CD4-positive, alpha-beta memory T cell (primary cell): ENCODE measurements around the gene STAP1. TPM values are rescaled to one million over a fixed set of nuclear protein-coding genes. Genes with fewer than 3 reads are reported as not detected.

Experiments used
- CTCF ChIA-PET: fragments of 350-600 bp; sonication (Branson Sonifier 250); formaldehyde crosslinking; loops from one replicate; lab custom pipeline; 2021; ENCODE audit warnings: inconsistent platforms; ENCODE audit not compliant: partially characterized antibody; lab: Charles Lee
- POLR2A ChIA-PET: fragments of 350-600 bp; sonication (Branson Sonifier 250); formaldehyde crosslinking; loops from one replicate; lab custom pipeline; 2021; ENCODE audit not compliant: partially characterized antibody; lab: Charles Lee
- DNase-seq, 5 donors: peaks; one replicate each; pipeline versions ENCODE4 v3.0.0 to v3.0.0-alpha.2; 2020 to 2022; ENCODE audit warnings: mixed read lengths in 1 of 5
- H3K27ac ChIP-seq: one replicate; pipeline ENCODE4 v1.7.0; 2013; ENCODE audit warnings: low read depth, low read length
- H3K27me3 ChIP-seq: 2 replicates; pipeline ENCODE4 v1.7.0; 2013; ENCODE audit warnings: mild to moderate bottlenecking, low read length, moderate library complexity; ENCODE audit not compliant: insufficient read depth
- H3K36me3 ChIP-seq: 2 replicates; pipeline ENCODE4 v1.7.0; 2013; ENCODE audit warnings: mild to moderate bottlenecking, low read length, moderate library complexity; ENCODE audit not compliant: insufficient read depth
- H3K4me1 ChIP-seq: 2 replicates; pipeline ENCODE4 v1.7.0; 2013; ENCODE audit warnings: mild to moderate bottlenecking, low read length, moderate library complexity; ENCODE audit not compliant: insufficient read depth
- H3K4me3 ChIP-seq, 2 donors: one replicate each; pipeline ENCODE4 v1.7.0; 2013; ENCODE audit warnings: low read length in 2 of 2, mild to moderate bottlenecking in 1 of 2
- H3K9me3 ChIP-seq, 2 donors: one replicate each; pipeline ENCODE4 v1.7.0; 2013; ENCODE audit warnings: low read length in 2 of 2, control low read depth in 1 of 2; ENCODE audit not compliant: control insufficient read depth in 1 of 2
- H3K27ac Mint-ChIP-seq, 7 donors: one replicate each; pipeline ENCODE4 v1.8.0; 2020 to 2021; ENCODE audit warnings: mixed read lengths in 7 of 7, mild to moderate bottlenecking in 6 of 7, inconsistent platforms in 3 of 7, moderate library complexity in 3 of 7
- H3K27me3 Mint-ChIP-seq, 2 donors: one replicate each; pipeline ENCODE4 v1.8.0; 2020 to 2021; ENCODE audit warnings: mixed read lengths in 2 of 2
- H3K36me3 Mint-ChIP-seq, 2 donors: one replicate each; pipeline ENCODE4 v1.8.0; 2020 to 2021; ENCODE audit warnings: mixed read lengths in 2 of 2, inconsistent platforms in 1 of 2, mild to moderate bottlenecking in 1 of 2
- H3K4me1 Mint-ChIP-seq, 4 donors: one replicate each; pipeline ENCODE4 v1.8.0; 2020 to 2021; ENCODE audit warnings: mixed read lengths in 4 of 4, mild to moderate bottlenecking in 1 of 4
- H3K4me3 Mint-ChIP-seq, 8 donors: one replicate each; pipeline ENCODE4 v1.8.0; 2020 to 2021; ENCODE audit warnings: mixed read lengths in 8 of 8, mild to moderate bottlenecking in 7 of 8, moderate library complexity in 6 of 8, inconsistent platforms in 3 of 8
- H3K9me3 Mint-ChIP-seq, 8 donors: one replicate each; pipeline ENCODE4 v1.8.0; 2020 to 2021; ENCODE audit warnings: mixed read lengths in 8 of 8, mild to moderate bottlenecking in 5 of 8, inconsistent platforms in 3 of 8, moderate library complexity in 1 of 8
- intact Hi-C: fragments of 100-400 bp; cut with micrococcal nuclease; formaldehyde crosslinking; loops from one replicate; pipeline ENCODE4 v1.15.1; 2023
- polyA plus RNA-seq, 2 donors: library from polyadenylated mRNA; unstranded; fragments of 300-500 nt; fragmentation: Illumina TruSeq; gene quantifications; one replicate each; pipeline ENCODE4 v1.2.3, GENCODE V29; 2021
- total RNA-seq, 2 experiments: library from RNA; stranded (reverse); gene quantifications; one replicate each; pipeline ENCODE4 v1.2.3, GENCODE V29; 2021

Gene STAP1
- total and polyA plus RNA-seq, 4 experiments from 2014 or later, result 2.8 to 3.9 (median 3.7) TPM

DNA sequence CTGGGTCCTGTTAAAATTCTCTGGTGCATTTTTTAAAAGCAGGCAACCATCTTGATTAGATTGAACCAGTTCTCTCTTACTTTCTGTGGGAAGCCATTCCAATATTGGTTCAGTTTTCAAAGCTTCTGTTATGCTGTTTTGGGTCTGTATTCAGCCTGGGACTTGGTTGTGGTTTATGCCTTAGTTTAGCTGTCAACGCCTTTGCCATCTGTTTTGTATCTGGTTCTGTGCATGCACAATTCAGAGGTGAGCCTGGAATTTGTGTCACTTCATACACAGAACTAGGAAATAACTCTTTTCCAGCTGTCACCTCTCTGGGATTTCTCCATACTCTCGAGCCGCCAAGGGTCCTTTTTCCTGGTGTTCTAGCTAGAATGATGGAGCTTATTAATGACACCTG lies 46.2 kb downstream of the STAP1 start:
- H3K4me3 Mint-ChIP-seq, result no peak overlapping the region
- Histone ChIP-seq H3K9me3 (no peaks in the 10 kb centered on the region), H3K4me3 (no peak overlapping the region), H3K36me3 (no peaks in the 10 kb centered on the region), H3K4me1 (no peaks in the 10 kb centered on the region), H3K27me3 (no peaks in the 10 kb centered on the region), H3K27ac (no peak overlapping the region)
- no peaks in the 10 kb centered on the region for H3K27me3 Mint-ChIP-seq
- ChIA-PET CTCF (interaction anchor here (0.6 kb wide), 1 partner anchor 11 kb away, joined by 3 read pairs; no protein-coding TSS in a partner anchor), POLR2A (no interaction called here)
- no peak overlapping the region for H3K27ac Mint-ChIP-seq
- no peak for DNase-seq
- peaks cover 17 to 24% of the 10 kb centered on the region in 2 donors for H3K36me3 Mint-ChIP-seq
- peaks cover 0 to 26% (median 15%) of the 10 kb centered on the region in 8 donors for H3K9me3 Mint-ChIP-seq
- peaks cover 4 to 6% (median 6%) of the 10 kb centered on the region in 4 donors for H3K4me1 Mint-ChIP-seq
- intact Hi-C loops, result no loop called here

DNA sequence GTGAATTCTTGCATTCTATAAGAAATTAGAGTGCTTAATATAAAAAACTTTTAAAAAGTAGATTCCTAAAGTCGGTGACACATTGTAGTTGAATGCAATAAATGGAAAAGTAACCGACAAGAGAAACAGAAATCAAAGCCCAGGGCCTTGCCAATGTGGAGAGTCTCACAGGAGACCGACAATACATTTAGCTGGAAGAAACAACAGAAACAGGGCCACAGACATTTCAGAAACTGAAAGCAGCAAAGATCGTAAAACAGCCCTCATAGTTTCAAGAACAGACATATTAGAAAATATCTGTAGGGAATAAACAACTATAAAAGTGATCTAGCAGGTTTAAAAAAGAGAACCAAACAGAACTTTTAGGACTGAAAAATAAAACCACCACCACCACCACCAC lies 49.5 kb downstream of the STAP1 start:
- intact Hi-C loops, result no loop called here
- Histone ChIP-seq H3K4me3 (no peak overlapping the region), H3K27ac (no peak overlapping the region), H3K4me1 (no peaks in the 10 kb centered on the region), H3K9me3 (no peaks in the 10 kb centered on the region), H3K36me3 (no peaks in the 10 kb centered on the region), H3K27me3 (no peaks in the 10 kb centered on the region)
- H3K27ac Mint-ChIP-seq, result peak overlapping the region in 3 of 7 donors; percentile 1 to 71 (median 18)
- peaks cover 0 to 21% (median 14%) of the 10 kb centered on the region in 8 donors for H3K9me3 Mint-ChIP-seq
- no peaks in the 10 kb centered on the region for H3K27me3 Mint-ChIP-seq
- peaks cover 20 to 25% of the 10 kb centered on the region in 2 donors for H3K36me3 Mint-ChIP-seq
- POLR2A ChIA-PET, result no interaction called here
- no peak for DNase-seq
- peaks cover 4 to 6% (median 6%) of the 10 kb centered on the region in 4 donors for H3K4me1 Mint-ChIP-seq
- peak overlapping the region in 3 of 8 donors; percentile 13 to 30 (median 14) for H3K4me3 Mint-ChIP-seq
- CTCF ChIA-PET, result no interaction called here

- H3K27me3 ChIP-seq, result no peaks in the 10 kb centered on the region
- peaks cover 5% of the 10 kb centered on the region for H3K36me3 ChIP-seq
- Mint-ChIP-seq H3K4me3 (no peak overlapping the region), H3K4me1 (no peaks in the 10 kb centered on the region), H3K27ac (no peak overlapping the region), H3K9me3 (peaks cover 0 to 29% (median 17%) of the 10 kb centered on the region in 8 donors), H3K27me3 (no peaks in the 10 kb centered on the region), H3K36me3 (peaks cover 46 to 55% of the 10 kb centered on the region in 2 donors)
- H3K27ac ChIP-seq, result no peak overlapping the region
- CTCF ChIA-PET, result no interaction called here
- no peaks in the 10 kb centered on the region for H3K4me1 ChIP-seq
- no peak overlapping the region for H3K4me3 ChIP-seq
- H3K9me3 ChIP-seq, result no peaks in the 10 kb centered on the region
- intact Hi-C loops, result no loop called here
- no peak for DNase-seq
- POLR2A ChIA-PET, result no interaction called here
These were observed 55.7 kb downstream of the STAP1 start for GRCh38 chr4:67614186-67614585.

GRCh38 chr4:67615119-67615518 lies 56.6 kb downstream of the STAP1 start:
- Mint-ChIP-seq H3K9me3 (peaks cover 0 to 21% (median 12%) of the 10 kb centered on the region in 8 donors), H3K4me3 (no peak overlapping the region), H3K36me3 (peaks cover 47 to 57% of the 10 kb centered on the region in 2 donors), H3K27ac (no peak overlapping the region), H3K27me3 (no peaks in the 10 kb centered on the region), H3K4me1 (no peaks in the 10 kb centered on the region)
- CTCF ChIA-PET, result interaction anchor here (0.6 kb wide), 1 partner anchor 10 kb away, joined by 3 read pairs; no protein-coding TSS in a partner anchor
- no peak for DNase-seq
- H3K27me3 ChIP-seq, result no peaks in the 10 kb centered on the region
- POLR2A ChIA-PET, result no interaction called here
- peaks cover 7% of the 10 kb centered on the region for H3K36me3 ChIP-seq
- no peaks in the 10 kb centered on the region for H3K4me1 ChIP-seq
- no peaks in the 10 kb centered on the region for H3K9me3 ChIP-seq
- intact Hi-C loops, result no loop called here
- H3K27ac ChIP-seq, result no peak overlapping the region
- no peak overlapping the region for H3K4me3 ChIP-seq

- ChIA-PET CTCF (no interaction called here), POLR2A (no interaction called here)
- H3K9me3 Mint-ChIP-seq, result peaks cover 0 to 15% (median 7%) of the 10 kb centered on the region in 8 donors
- H3K4me1 ChIP-seq, result no peaks in the 10 kb centered on the region
- H3K27me3 Mint-ChIP-seq, result no peaks in the 10 kb centered on the region
- H3K4me3 ChIP-seq, result no peak overlapping the region
- H3K27ac ChIP-seq, result no peak overlapping the region
- H3K27me3 ChIP-seq, result no peaks in the 10 kb centered on the region
- intact Hi-C loops, result no loop called here
- no peaks in the 10 kb centered on the region for H3K4me1 Mint-ChIP-seq
- peaks cover 59 to 67% of the 10 kb centered on the region in 2 donors for H3K36me3 Mint-ChIP-seq
- H3K4me3 Mint-ChIP-seq, result no peak overlapping the region
- DNase-seq, result no peak
- peaks cover 7% of the 10 kb centered on the region for H3K36me3 ChIP-seq
- no peak overlapping the region for H3K27ac Mint-ChIP-seq
- H3K9me3 ChIP-seq, result no peaks in the 10 kb centered on the region
These were observed 58.0 kb downstream of the STAP1 start for GRCh38 chr4:67616478-67616877.

- CTCF ChIA-PET, result interaction anchor here (0.9 to 1.5 kb wide), 3 partner anchors 73 to 77 kb away, joined by 3 to 4 read pairs (median 3); no protein-coding TSS in a partner anchor
- Histone ChIP-seq H3K9me3 (no peaks in the 10 kb centered on the region), H3K27me3 (no peaks in the 10 kb centered on the region), H3K36me3 (peaks cover 40% of the 10 kb centered on the region), H3K4me1 (no peaks in the 10 kb centered on the region), H3K4me3 (no peak overlapping the region), H3K27ac (no peak overlapping the region)
- Mint-ChIP-seq H3K27ac (no peak overlapping the region), H3K9me3 (peaks cover 0 to 1% (median 0%) of the 10 kb centered on the region in 8 donors), H3K36me3 (peaks cover 55 to 62% of the 10 kb centered on the region in 2 donors), H3K27me3 (no peaks in the 10 kb centered on the region), H3K4me3 (no peak overlapping the region), H3K4me1 (no peaks in the 10 kb centered on the region)
- no peak for DNase-seq
- intact Hi-C loops, result loop anchor here (1.0 kb wide), 1 partner anchor 76 kb away; no protein-coding TSS in a partner anchor
- POLR2A ChIA-PET, result no interaction called here
These were observed 66.4 kb downstream of the STAP1 start for GRCh38 chr4:67624939-67625338.

- peaks cover 35% of the 10 kb centered on the region for H3K36me3 ChIP-seq
- Mint-ChIP-seq H3K9me3 (peaks cover 0 to 1% (median 0%) of the 10 kb centered on the region in 8 donors), H3K36me3 (peaks cover 56 to 64% of the 10 kb centered on the region in 2 donors), H3K27ac (peak overlapping the region in 1 of 7 donors; percentile 70), H3K4me3 (no peak overlapping the region), H3K4me1 (peaks cover 0 to 6% (median 0%) of the 10 kb centered on the region in 4 donors), H3K27me3 (no peaks in the 10 kb centered on the region)
- ChIA-PET POLR2A (no interaction called here), CTCF (no interaction called here)
- no peak for DNase-seq
- H3K9me3 ChIP-seq, result no peaks in the 10 kb centered on the region
- H3K4me3 ChIP-seq, result no peak overlapping the region
- no peaks in the 10 kb centered on the region for H3K4me1 ChIP-seq
- H3K27ac ChIP-seq, result no peak overlapping the region
- intact Hi-C loops, result no loop called here
- no peaks in the 10 kb centered on the region for H3K27me3 ChIP-seq
These were observed 74.0 kb downstream of the STAP1 start for GRCh38 chr4:67632492-67632891.
